ENCODE data around the gene IPO9. TPM values are rescaled to one million over a fixed set of nuclear protein-coding genes. Genes with fewer than 3 reads are reported as not detected.

Gene IPO9
- total RNA-seq, 1 experiment from 2014 or later, result 121 TPM

GRCh38 chr1:201825245-201825644 lies 3.7 kb upstream of the IPO9 start:
- ChIA-PET CTCF (no interaction called here), POLR2A (ENCODE audit: low non-redundant PET) (interaction anchor here (0.6 kb wide), 1 partner anchor 293 kb away, joined by 3 read pairs; no protein-coding TSS in a partner anchor)
- BruUV-seq (replicated peaks), result no TSS peak
- Histone ChIP-seq H3K27me3 (replicated peaks; ENCODE audit: insufficient read depth, low read depth, low read length, poor library complexity) (no peaks in the 10 kb centered on the region), H3K9me3 (ENCODE audit: low read depth, low read length, poor library complexity, severe bottlenecking) (no peaks in the 10 kb centered on the region), H3K36me3 (ENCODE audit: insufficient read depth, low read length, poor library complexity, severe bottlenecking) (peaks cover 4% of the 10 kb centered on the region), H3K27ac (ENCODE audit: low read depth, low read length, poor library complexity, severe bottlenecking) (no peak overlapping the region), H3K4me1 (ENCODE audit: insufficient read depth, low read length, poor library complexity, severe bottlenecking) (peaks cover 2% of the 10 kb centered on the region), H3K4me3 (ENCODE audit: low read depth, low read length, poor library complexity, severe bottlenecking) (no peak overlapping the region)
- intact Hi-C loops (cut with micrococcal nuclease; ENCODE audit: unreplicated experiment), result no loop called here
- DNase-seq (ENCODE audit: low spot score), result no peak
- TF ChIP-seq CTCF (conservative IDR thresholded peaks at IDR 0.05; ENCODE audit: low read depth, low read length), result no peak
- TF ChIP-seq EZH2 (IDR thresholded peaks at IDR 0.05; ENCODE audit: borderline replicate concordance, low read depth, low read length, poor library complexity, severe bottlenecking), result no peak

DNA sequence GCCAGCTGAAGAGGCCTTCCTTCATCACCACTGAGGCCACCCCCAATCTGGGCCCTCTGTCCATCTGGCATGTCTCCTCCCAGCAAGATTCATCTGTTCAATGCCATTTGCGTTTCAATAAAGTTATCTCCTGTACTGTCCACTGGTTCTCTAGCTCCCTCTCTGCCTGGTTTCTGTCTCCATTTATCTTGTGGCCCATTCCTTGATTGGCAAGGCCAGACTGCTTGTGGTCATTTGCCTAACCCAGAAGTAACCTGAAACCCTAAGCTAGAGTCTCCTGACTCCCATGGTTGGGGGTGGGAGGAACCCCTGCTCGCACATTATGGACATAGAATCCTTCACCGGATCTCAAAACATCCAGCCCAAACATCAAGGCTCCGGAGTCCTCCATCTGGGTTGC lies 2.1 kb upstream of the IPO9 start:
- Histone ChIP-seq H3K27me3 (replicated peaks; ENCODE audit: insufficient read depth, low read depth, low read length, poor library complexity) (no peaks in the 10 kb centered on the region), H3K36me3 (ENCODE audit: insufficient read depth, low read length, poor library complexity, severe bottlenecking) (no peaks in the 10 kb centered on the region), H3K4me1 (ENCODE audit: insufficient read depth, low read length, poor library complexity, severe bottlenecking) (peaks cover 10% of the 10 kb centered on the region), H3K4me3 (ENCODE audit: low read depth, low read length, poor library complexity, severe bottlenecking) (no peak overlapping the region), H3K9me3 (ENCODE audit: low read depth, low read length, poor library complexity, severe bottlenecking) (no peaks in the 10 kb centered on the region), H3K27ac (ENCODE audit: low read depth, low read length, poor library complexity, severe bottlenecking) (no peak overlapping the region)
- TF ChIP-seq EZH2 (IDR thresholded peaks at IDR 0.05; ENCODE audit: borderline replicate concordance, low read depth, low read length, poor library complexity, severe bottlenecking), result no peak
- TF ChIP-seq CTCF (conservative IDR thresholded peaks at IDR 0.05; ENCODE audit: low read depth, low read length), result no peak
- DNase-seq (ENCODE audit: low spot score), result no peak
- CTCF ChIA-PET, result no interaction called here
- POLR2A ChIA-PET (ENCODE audit: low non-redundant PET), result no interaction called here
- BruUV-seq (replicated peaks), result no TSS peak
- intact Hi-C loops (cut with micrococcal nuclease; ENCODE audit: unreplicated experiment), result no loop called here

- Histone ChIP-seq H3K9me3 (ENCODE audit: low read depth, low read length, poor library complexity, severe bottlenecking) (no peaks in the 10 kb centered on the region), H3K27ac (ENCODE audit: low read depth, low read length, poor library complexity, severe bottlenecking) (no peak overlapping the region), H3K27me3 (replicated peaks; ENCODE audit: insufficient read depth, low read depth, low read length, poor library complexity) (no peaks in the 10 kb centered on the region), H3K4me1 (ENCODE audit: insufficient read depth, low read length, poor library complexity, severe bottlenecking) (peaks cover 12% of the 10 kb centered on the region), H3K36me3 (ENCODE audit: insufficient read depth, low read length, poor library complexity, severe bottlenecking) (no peaks in the 10 kb centered on the region), H3K4me3 (ENCODE audit: low read depth, low read length, poor library complexity, severe bottlenecking) (no peak overlapping the region)
- no peak for DNase-seq (ENCODE audit: low spot score)
- no TSS peak for BruUV-seq (replicated peaks)
- intact Hi-C loops (cut with micrococcal nuclease; ENCODE audit: unreplicated experiment), result no loop called here
- TF ChIP-seq CTCF (conservative IDR thresholded peaks at IDR 0.05; ENCODE audit: low read depth, low read length) (no peak), EZH2 (IDR thresholded peaks at IDR 0.05; ENCODE audit: borderline replicate concordance, low read depth, low read length, poor library complexity, severe bottlenecking) (no peak)
- CTCF ChIA-PET, result no interaction called here
- POLR2A ChIA-PET (ENCODE audit: low non-redundant PET), result no interaction called here
These were observed 1.4 kb upstream of the IPO9 start for GRCh38 chr1:201827321-201828216.

Data from A673 (cell line).